COLO668 (cell line): ENCODE data around the gene XRCC6.
"Not testable (repeated sequence)": the region's sequence is repeated elsewhere in the genome, so short reads cannot be mapped to it uniquely, and the experiment has no call there.

Source experiments
- DNase-seq: peaks from one replicate; lab custom pipeline; 2025; ENCODE audit not compliant: unreplicated experiment; lab: John Stamatoyannopoulos, UW

The XRCC6 gene

GRCh38 chr22:41621099-41621910 lies at the start of gene XRCC6:
Gene XRCC6 (plus strand): TSS chr22:41621295. CDS start chr22:41622005, 710 bp downstream.
- DNase-seq: peak; percentile 99

- no peak for DNase-seq
Measured at GRCh38 chr22:41571786-41572185, 49.3 kb upstream of the XRCC6 start.

- DNase-seq: not testable (repeated sequence)
Measured at GRCh38 chr22:41572305-41572704, 48.8 kb upstream of the XRCC6 start.

GRCh38 chr22:41573677-41574076 lies 47.4 kb upstream of the XRCC6 start:
- no peak for DNase-seq

GRCh38 chr22:41574847-41575381 lies 46.2 kb upstream of the XRCC6 start:
- no peak for DNase-seq

GRCh38 chr22:41575533-41575932 lies 45.6 kb upstream of the XRCC6 start:
- no peak for DNase-seq

- DNase-seq: peak; percentile 66
Measured at GRCh38 chr22:41576877-41577276, 44.2 kb upstream of the XRCC6 start.

DNA sequence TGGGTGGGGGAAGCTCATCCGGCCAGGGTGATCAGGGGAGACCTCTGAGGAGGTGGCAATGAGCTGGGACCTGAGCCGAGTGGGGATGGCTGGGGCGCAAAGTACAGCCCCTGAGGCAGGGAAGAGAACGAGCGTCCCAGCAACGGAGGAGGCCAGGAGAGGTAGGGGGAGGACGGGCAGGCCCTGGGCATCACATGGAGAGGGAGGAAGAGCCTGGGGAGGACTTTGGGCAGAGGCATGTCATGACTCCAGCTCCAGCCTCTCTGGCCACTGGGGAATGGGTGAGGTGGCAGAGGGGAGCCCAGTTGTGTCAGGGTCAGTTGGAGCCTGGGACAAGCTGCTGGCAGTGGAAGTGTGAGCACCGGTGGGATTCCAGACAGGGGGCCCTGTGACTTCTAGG lies 43.0 kb upstream of the XRCC6 start:
- DNase-seq: no peak

GRCh38 chr22:41578818-41579217 lies 42.3 kb upstream of the XRCC6 start:
- DNase-seq: no peak

DNA sequence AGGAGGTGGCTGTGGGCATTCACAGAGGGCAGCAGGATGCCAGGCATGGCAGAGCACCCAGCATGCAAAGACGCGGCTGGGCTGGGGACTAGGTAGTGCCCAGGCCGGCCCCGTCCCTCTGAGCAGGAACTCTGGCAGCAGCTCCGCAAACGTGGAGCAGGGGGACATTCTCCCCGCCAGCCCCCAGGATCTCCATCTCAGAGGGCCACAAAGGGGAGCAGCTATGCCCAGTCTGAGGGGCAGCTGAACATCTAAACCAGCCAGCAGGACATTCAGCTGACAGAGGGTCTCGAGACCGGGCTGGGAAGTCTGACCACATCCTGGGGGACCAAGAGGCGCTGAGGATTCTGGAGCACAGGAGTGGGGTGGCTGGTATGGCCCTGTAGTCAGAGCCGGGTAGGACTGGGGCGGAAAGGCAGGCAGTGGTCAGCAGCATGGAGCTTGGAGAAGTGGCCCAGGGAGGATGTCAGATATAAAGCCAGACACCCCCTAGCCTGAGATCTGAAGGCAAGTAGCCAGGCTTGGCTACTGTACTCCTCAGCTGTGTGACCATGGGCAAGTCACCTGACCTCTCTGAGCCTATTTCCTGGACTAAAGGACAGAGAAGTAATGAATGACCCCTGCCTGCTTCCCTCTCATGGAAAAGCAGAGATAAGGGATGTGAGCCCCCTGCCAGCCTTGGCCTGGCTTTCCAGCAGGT lies 41.6 kb upstream of the XRCC6 start:
- no peak for DNase-seq

- no peak for DNase-seq
Measured at GRCh38 chr22:41579997-41580355, 41.1 kb upstream of the XRCC6 start.

GRCh38 chr22:41582694-41583093 lies 38.4 kb upstream of the XRCC6 start:
- no peak for DNase-seq

- DNase-seq: no peak
Measured at GRCh38 chr22:41584881-41585280, 36.2 kb upstream of the XRCC6 start.

- DNase-seq: no peak
Measured at GRCh38 chr22:41585898-41586297, 35.2 kb upstream of the XRCC6 start.

- DNase-seq: no peak
Measured at GRCh38 chr22:41587347-41587723, 33.8 kb upstream of the XRCC6 start.

- peak; percentile 99 for DNase-seq
Measured at GRCh38 chr22:41589391-41590241, 31.5 kb upstream of the XRCC6 start, which contains the start of gene PMM1. Gene PMM1 (minus strand): TSS chr22:41589840. CDS start chr22:41589805, 35 bp downstream.

DNA sequence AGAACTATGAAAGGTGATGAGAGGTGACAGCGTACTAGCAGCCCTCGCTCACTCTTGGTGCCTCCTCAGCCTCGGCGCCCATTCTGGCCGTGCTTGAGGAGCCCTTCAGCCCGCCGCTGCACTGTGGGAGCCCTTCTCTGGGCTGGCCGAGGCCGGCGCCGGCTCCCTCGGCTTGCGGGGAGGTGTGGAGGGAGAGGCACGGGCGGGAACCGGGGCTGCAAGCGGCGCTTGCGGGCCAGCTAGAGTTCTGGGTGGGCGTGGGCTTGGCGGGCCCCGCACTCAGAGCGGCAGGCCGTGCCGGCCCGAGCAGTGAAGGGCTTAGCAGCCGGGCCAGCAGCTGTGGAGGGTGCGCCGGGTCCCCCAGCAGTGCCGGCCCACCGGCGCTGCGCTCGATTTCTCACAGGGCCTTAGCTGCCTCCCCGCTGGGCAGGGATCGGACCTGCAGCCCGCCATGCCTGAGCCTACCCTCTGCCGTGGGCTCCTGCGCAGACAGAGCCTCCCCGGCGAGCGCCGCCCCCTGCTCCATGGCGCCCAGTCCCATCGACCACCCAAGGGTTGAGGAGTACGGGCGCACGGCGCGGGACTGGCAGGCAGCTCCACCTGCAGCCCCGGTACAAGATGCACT lies 27.6 kb upstream of the XRCC6 start:
- DNase-seq: not testable (repeated sequence)

GRCh38 chr22:41595703-41596102 lies 25.4 kb upstream of the XRCC6 start:
- no peak for DNase-seq

- peak; percentile 52 for DNase-seq
Measured at GRCh38 chr22:41596776-41597634, 24.1 kb upstream of the XRCC6 start.

GRCh38 chr22:41597635-41597953 lies 23.5 kb upstream of the XRCC6 start:
- DNase-seq: no peak
